Activated naive CD8-positive, alpha-beta T cell treated with anti-CD3 and anti-CD28 coated beads, Interleukin-2, amount 50 U/mL, for 16 hours (primary cell): Measurements from ENCODE around the gene FGF18.

Source experiments
- DNase-seq: peaks from one replicate; pipeline ENCODE4 v3.0.0-alpha.2; 2020; ENCODE audit warnings: low read depth, low spot score

The FGF18 gene

GRCh38 chr5:171441246-171441791 lies 21.9 kb downstream of the FGF18 start:
- no peak for DNase-seq

DNA sequence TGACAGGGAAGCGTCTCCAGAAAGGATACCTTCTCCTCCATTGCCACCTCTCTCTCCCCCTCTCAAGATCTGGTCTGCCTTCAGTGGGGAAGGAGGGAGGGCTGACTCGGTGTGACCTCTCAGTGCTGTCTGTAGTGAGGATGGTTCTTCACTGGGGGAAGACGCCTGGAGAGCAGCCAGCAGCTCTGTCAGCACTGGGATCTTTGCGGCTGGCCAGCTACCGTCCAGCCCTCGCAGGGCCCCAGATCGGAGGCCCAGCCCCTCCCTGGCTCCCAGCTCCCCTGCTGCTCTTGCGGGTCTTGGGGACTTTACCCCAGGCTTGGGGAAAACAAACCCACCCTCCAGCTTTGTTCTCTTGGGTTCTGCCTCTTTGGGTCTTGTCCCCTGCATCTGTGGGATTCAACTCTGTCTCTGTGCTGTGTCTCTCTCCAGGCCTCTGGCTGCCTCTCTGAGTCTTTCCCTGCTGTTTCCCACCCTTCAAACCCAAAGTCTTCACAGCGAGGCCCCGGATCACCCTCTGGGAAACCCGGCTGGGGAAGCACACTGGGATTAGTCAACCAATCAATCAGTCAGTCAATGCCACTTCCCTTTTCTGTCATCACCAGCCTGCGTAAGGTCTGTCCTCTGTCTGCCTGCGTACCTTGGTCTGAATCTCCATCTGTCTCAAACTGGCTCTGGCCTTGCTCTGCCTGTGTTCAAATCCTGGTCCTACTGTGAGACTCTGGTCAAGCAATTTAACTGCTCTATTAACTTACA lies 23.0 kb downstream of the FGF18 start:
- no peak for DNase-seq

DNA sequence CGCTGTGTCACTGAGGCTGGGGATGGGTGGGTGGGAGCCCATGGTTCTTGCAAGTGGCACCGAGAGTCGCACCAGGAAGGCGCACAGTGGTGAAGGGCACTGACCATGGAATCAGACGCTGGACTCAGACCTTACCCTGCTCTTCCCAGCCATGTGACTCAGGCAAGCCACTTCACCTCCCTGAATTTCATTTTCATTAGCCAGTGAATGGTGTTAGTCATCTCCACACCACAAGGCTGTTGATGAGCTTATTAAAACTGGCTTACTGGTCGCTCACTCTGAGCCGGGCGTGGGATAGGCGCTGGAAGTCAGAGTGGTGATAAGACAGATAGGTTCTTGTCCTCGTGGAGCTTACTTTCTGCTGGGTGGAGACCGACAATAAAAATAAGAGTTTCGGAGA lies 25.1 kb downstream of the FGF18 start:
- no peak for DNase-seq

GRCh38 chr5:171445644-171446516 lies 26.4 kb downstream of the FGF18 start:
- DNase-seq, result no peak

GRCh38 chr5:171447226-171447625 lies 27.8 kb downstream of the FGF18 start:
- no peak for DNase-seq

- DNase-seq, result no peak
Measured at GRCh38 chr5:171449426-171449825, 30.0 kb downstream of the FGF18 start.

DNA sequence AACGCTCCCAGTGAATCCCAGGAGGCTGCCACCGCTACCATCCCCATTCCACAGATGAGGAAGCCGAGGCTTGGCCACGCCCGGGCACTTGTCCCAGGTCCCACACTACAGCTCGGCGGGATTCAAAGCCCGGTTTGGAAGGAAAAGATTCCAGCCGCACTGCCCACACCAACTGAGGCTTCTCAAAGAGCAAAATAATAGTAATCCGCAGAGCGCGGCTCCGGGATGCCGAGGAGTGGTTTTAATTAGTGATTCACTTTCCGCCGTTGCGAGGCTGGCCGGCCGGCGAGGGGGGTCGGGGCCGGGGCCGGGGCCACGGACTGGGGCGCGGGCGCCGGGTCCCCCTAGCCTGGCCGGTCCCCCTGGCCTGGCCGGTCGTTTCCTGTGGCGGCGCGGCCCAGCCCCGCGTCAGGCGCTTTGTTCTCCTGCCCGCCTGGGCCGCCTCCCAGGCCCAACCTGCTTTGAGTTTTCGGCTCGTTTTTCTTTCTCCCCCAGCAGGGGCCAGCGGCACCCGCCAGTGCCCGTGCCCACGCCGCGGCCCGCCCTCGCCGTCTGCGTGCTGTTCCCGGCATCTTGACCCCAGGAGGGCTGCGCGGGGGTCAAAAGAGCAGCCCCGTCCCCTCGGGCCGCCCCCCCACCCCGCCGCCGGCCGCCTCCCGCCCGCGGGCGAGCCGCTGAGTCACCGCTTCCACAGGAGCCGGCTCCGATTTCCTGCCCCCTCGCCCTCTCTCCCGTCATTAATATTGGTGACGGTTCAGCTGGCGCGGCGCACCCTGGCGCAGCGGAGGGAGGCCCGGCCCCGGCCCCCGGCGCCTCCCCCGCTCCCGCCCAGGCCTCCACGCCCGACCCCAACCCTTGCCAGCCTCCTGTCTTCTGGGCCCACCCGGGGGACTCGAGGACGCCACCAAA lies 31.2 kb downstream of the FGF18 start:
- DNase-seq, result no peak

DNA sequence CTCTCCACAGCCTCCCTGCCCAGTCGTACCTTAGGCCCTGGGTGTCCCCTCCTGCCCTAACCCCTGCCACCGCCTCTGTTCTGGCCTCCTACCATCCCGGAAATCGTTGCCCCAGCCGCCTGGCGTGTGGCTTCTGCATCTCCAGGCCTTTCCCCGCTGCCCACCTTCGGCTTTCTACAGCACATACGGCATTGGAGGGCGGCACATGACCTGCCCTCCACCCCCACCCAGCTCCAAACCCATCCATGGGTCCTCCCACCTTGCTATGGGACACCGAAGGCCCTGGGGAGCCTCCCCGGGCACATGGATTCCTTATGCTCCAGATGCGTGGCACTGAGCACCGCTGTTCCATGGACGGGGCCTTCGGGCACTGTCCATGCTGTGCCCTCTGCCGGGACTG lies 32.0 kb downstream of the FGF18 start:
- DNase-seq, result no peak

DNA sequence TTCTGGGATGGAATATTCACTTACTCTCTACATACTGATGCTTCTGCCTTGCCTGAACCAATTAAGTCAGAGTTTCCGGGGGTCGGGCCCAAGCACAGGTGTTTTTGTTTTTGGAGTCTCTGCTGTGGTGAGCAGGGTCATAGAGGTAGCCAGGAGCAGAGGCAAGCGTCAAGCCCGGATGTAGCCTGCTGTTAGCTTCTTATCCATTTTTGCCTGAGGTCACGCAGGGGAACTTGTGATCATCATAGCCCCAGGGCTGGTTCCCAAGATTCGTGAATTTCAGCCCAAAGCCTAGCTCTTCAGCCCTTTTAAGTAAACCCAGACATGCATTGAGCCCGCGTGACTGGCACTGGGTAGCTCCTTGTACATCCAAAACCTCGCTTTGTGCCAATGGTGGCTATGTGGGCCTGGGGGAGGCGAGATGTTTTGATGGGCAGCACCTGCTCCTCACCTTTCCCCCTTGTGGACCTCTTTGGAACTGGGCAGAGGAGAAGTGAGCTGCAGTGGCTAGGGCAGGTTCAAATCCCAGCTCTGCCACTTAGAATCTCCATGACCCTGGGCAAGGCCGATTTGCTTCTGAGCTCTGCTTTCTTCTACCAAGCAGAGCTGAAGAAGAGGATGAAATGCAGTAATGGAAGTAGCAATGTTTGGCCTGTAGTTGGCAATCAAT lies 33.7 kb downstream of the FGF18 start:
- DNase-seq, result no peak

DNA sequence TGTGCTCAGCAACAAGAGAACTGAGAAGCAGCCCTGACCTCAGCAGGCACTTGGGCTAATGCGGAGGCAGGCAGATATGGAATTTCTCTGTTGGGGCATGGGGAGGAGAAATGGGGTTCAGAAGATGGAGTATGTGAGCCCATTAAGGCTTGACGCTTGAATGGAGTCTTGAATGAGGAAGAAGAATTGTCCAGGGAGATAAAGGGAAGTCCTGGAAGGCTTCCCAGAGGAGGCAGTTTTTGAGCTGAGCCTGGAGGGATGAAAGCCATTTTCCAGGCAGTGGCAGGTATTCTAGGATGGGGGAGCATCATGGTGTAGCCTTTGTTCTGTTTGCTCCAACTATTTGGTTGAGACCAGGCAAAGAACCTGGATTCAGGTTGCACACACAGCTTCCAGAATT lies 34.5 kb downstream of the FGF18 start:
- no peak for DNase-seq

DNA sequence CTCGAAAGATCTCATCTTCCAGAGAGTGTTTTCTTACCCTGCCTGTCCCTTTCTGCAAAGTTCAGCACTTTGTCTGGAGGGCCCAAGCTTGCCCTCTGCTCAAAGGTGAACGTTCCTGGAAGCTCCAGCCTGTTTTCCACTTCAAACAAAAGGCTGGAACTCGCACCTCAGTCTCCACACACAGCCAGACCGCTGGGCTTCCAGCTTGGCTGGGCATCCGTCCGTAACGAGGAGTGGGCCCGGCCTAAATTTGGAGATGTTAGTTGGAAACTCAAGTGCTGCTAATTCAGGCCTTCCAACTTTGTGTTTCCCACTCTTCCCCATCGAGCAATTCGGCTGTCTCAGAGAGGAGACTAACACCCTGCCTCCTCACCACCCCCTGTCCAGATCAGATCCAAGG lies 35.1 kb downstream of the FGF18 start:
- DNase-seq, result no peak

GRCh38 chr5:171455522-171455921 lies 36.1 kb downstream of the FGF18 start:
- no peak for DNase-seq

DNA sequence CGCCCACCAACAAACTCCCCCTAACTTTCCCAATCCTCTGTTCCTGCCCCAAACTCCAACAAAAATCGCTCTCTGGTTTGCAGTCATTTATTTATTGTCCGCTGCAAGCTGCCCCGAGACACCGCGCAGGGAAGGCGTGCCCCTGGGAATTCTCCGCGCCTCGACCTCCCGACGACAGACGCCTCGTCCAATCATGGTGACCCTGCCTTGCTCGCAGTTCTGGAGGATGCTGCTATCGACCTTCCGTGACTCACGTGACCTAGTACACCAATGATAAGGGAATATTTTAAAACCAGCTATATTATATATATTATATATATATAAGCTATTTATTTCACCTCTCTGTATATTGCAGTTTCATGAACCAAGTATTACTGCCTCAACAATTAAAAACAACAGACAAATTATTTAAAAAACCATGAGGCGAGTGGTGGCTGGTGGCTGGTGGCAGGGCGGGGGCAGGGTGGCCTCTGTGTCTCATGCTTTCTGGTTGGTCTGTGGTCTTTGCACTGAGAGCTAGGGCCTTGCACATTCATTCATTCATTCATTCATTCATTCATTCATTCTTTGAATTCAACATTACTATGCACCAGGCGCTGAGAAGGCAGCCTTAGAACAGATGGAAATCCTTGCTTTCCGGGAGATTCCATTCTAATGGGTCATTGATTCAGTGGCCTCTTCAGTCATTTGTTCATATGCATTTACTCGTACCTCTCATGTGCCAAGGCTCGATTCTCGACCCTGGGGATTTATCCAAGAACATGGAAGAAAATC lies 37.9 kb downstream of the FGF18 start:
- DNase-seq, result no peak

GRCh38 chr5:171459839-171460238 lies 40.4 kb downstream of the FGF18 start:
- no peak for DNase-seq

DNA sequence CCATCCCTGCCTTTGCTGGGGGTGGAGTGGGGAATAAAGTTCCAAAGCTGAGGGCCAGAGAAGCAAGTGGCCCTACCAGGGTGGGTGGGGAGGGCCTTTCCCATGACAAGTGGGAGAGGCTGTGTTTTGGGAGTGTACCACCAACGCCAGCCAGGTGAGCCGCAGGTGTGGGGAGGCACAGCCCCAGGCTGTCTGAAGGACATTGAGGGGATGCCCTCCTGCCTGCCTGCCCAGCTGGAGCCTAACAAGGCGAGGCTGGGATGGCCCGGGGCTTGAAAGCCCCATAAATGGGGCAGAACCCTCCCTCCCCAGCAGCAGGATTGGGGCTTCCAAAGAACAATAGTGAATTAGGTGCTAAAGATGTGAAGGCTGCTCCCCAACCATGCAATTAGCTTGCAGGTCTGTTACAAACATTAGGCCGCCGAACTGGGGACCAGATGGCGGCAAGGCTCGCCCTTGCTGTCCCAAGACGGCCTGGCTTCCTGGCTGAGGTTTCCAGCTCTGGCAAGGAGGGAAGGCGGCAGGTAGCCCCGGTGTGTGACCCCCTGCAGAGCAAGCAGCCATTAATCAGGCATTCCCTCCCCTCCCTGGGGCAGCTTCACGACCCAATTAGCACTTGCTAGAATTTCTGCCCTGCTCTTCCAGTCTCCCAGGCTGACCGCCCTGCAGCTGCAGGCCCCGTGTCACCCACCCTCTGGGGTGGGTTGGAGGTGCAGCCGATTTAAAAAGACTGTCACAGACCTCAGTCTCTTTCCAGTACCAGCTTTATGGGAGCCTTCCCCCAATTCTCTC lies 42.9 kb downstream of the FGF18 start:
- no peak for DNase-seq

GRCh38 chr5:171462928-171463861 lies 43.7 kb downstream of the FGF18 start:
- DNase-seq, result no peak

GRCh38 chr5:171463862-171464229 lies 44.4 kb downstream of the FGF18 start:
- no peak for DNase-seq

GRCh38 chr5:171464829-171465228 lies 45.4 kb downstream of the FGF18 start:
- no peak for DNase-seq
